GM18502 (cell line): ENCODE results near the gene CADPS2.

Experiments used
- ATAC-seq: cut with Tn5 transposase; IDR thresholded peaks from one replicate; pipeline ENCODE4 v1.9.1; 2021; ENCODE audit warnings: mild to moderate bottlenecking; ENCODE audit not compliant: unreplicated experiment, poor library complexity

CADPS2 gene

GRCh38 chr7:122626785-122627184 is 259.5 kb downstream of the CADPS2 start:
- ATAC-seq, result no peak

GRCh38 chr7:122622682-122623081 is 263.6 kb downstream of the CADPS2 start:
- no peak for ATAC-seq

- no peak for ATAC-seq
Measured at GRCh38 chr7:122619664-122620063, 266.6 kb downstream of the CADPS2 start.

- ATAC-seq, result no peak
Measured at GRCh38 chr7:122618585-122619189, 267.6 kb downstream of the CADPS2 start.

GRCh38 chr7:122616951-122617350 is 269.3 kb downstream of the CADPS2 start:
- no peak for ATAC-seq

- no peak for ATAC-seq
Measured at GRCh38 chr7:122605929-122606328, 280.3 kb downstream of the CADPS2 start.

- ATAC-seq, result no peak
Measured at GRCh38 chr7:122604251-122604650, 282.0 kb downstream of the CADPS2 start.

- ATAC-seq, result no peak
Measured at GRCh38 chr7:122602800-122603199, 283.5 kb downstream of the CADPS2 start.

- ATAC-seq, result no peak
Measured at GRCh38 chr7:122600630-122601029, 285.6 kb downstream of the CADPS2 start.

- ATAC-seq, result no peak
Measured at GRCh38 chr7:122600042-122600441, 286.2 kb downstream of the CADPS2 start.

GRCh38 chr7:122597277-122597676 is 289.0 kb downstream of the CADPS2 start:
- ATAC-seq, result no peak

- no peak for ATAC-seq
Measured at GRCh38 chr7:122595885-122596284, 290.4 kb downstream of the CADPS2 start.

GRCh38 chr7:122588621-122589020 is 297.6 kb downstream of the CADPS2 start:
- no peak for ATAC-seq

GRCh38 chr7:122584676-122585251 is 301.5 kb downstream of the CADPS2 start:
- no peak for ATAC-seq

- ATAC-seq, result no peak
Measured at GRCh38 chr7:122578350-122578749, 307.9 kb downstream of the CADPS2 start.

- no peak for ATAC-seq
Measured at GRCh38 chr7:122577449-122578003, 308.7 kb downstream of the CADPS2 start.

- no peak for ATAC-seq
Measured at GRCh38 chr7:122572706-122573105, 313.6 kb downstream of the CADPS2 start.

- no peak for ATAC-seq
Measured at GRCh38 chr7:122561326-122561725, 324.9 kb downstream of the CADPS2 start.

- no peak for ATAC-seq
Measured at GRCh38 chr7:122556873-122557542, 329.3 kb downstream of the CADPS2 start.

GRCh38 chr7:122556219-122556618 is 330.0 kb downstream of the CADPS2 start:
- ATAC-seq, result no peak

GRCh38 chr7:122553761-122554160 is 332.5 kb downstream of the CADPS2 start:
- no peak for ATAC-seq

GRCh38 chr7:122552769-122553168 is 333.5 kb downstream of the CADPS2 start:
- no peak for ATAC-seq
